Gastroesophageal sphincter (tissue), 4 donors: Measurements from ENCODE around the gene ENKD1. TPM values are rescaled to one million over a fixed set of nuclear protein-coding genes. Genes with fewer than 3 reads are reported as not detected.

ENCODE experiments used
- ATAC-seq: fragments of 150-250 bp; one replicate; pipeline ENCODE4 v1.9.1; 2016; ENCODE audit warnings: mild to moderate bottlenecking, moderate library complexity
- H3K27ac ChIP-seq, 4 donors: fragments of 200-600 bp; sonication (generic) in 3 of 4; 1 replicate in 3 of 4; 2 replicates in 1 of 4; pipeline ENCODE4 v1.5.1; 2016 to 2019
- H3K27me3 ChIP-seq: fragments of 200-600 bp; sonication (generic); one replicate; pipeline ENCODE4 v1.5.1; 2019
- H3K36me3 ChIP-seq, 2 donors: fragments of 200-600 bp; sonication (generic); one replicate each; pipeline ENCODE4 v1.5.1; 2019; ENCODE audit warnings: control low read depth in 1 of 2
- H3K4me1 ChIP-seq, 3 donors: fragments of 200-600 bp; sonication (generic); 1 replicate in 2 of 3; 2 replicates in 1 of 3; pipeline ENCODE4 v1.5.1; 2016 to 2019; ENCODE audit warnings: control low read depth in 2 of 3
- H3K4me3 ChIP-seq, 2 donors: fragments of 200-600 bp; sonication (generic); one replicate each; pipeline ENCODE4 v1.5.1; 2019; ENCODE audit warnings: mild to moderate bottlenecking in 1 of 2, moderate library complexity in 1 of 2
- H3K9me3 ChIP-seq, 3 donors: fragments of 200-600 bp; sonication (generic); one replicate each; pipeline ENCODE4 v1.5.1; 2017 to 2019; ENCODE audit warnings: control low read depth in 2 of 3
- CTCF ChIP-seq, 4 experiments: fragments of 200-600 bp in 2 of 4; fragments of 450-650 bp in 2 of 4; sonication (generic) in 1 of 4; IDR thresholded peaks; one replicate each; pipeline ENCODE4 v1.5.1; 2017 to 2019; ENCODE audit warnings: antibody characterized with exemption in 4 of 4, mild to moderate bottlenecking in 2 of 4, moderate library complexity in 2 of 4
- EP300 ChIP-seq: sonication (generic); formaldehyde crosslinking; IDR thresholded peaks from one replicate; pipeline ENCODE4 v1.6.1; 2017; ENCODE audit warnings: antibody characterized with exemption, mild to moderate bottlenecking
- POLR2A ChIP-seq, 2 donors: fragments of 450-650 bp; IDR thresholded peaks; one replicate each; pipeline ENCODE4 v1.6.1; 2017; ENCODE audit warnings: antibody characterized with exemption in 2 of 2, mild to moderate bottlenecking in 2 of 2, moderate library complexity in 1 of 2
- POLR2AphosphoS5 ChIP-seq: sonication (generic); formaldehyde crosslinking; IDR thresholded peaks from one replicate; pipeline ENCODE4 v1.6.1; 2017; ENCODE audit warnings: antibody characterized with exemption
- WGBS, 2 donors: methylation state at CpG; one replicate each; pipeline ENCODE4 v1.1.5; 2018; ENCODE audit warnings: low coverage in 1 of 2; 5-methylcytosine and 5-hydroxymethylcytosine counted together
- total RNA-seq, 4 donors: library from RNA; depleted of rRNA; stranded (reverse); fragments of >200 nt; gene quantifications; one replicate each; pipeline ENCODE4 v1.1.0, GENCODE V29; 2016

The ENKD1 gene
- total RNA-seq, 4 donors from 2014 or later = 23.0 to 33.2 (median 28.9) TPM

- Histone ChIP-seq H3K4me1 (no peaks in the 10 kb centered on the region), H3K36me3 (no peaks in the 10 kb centered on the region), H3K4me3 (no peak overlapping the region), H3K27ac (no peak overlapping the region), H3K9me3 (no peaks in the 10 kb centered on the region), H3K27me3 (no peaks in the 10 kb centered on the region)
- TF ChIP-seq CTCF (IDR thresholded peaks at IDR 0.05) (no peak), EP300 (no peak), POLR2A (IDR thresholded peaks at IDR 0.05) (no peak), POLR2AphosphoS5 (no peak)
- 98 to 100% methylated on average over 1 to 6 of the region's 6 CpGs for WGBS, 2 donors
- ATAC-seq = no peak
Observed at GRCh38 chr16:67710607-67711006, 44.1 kb upstream of the ENKD1 start.

GRCh38 chr16:67709050-67709449 lies 42.5 kb upstream of the ENKD1 start:
- TF ChIP-seq EP300 (no peak), POLR2A (IDR thresholded peaks at IDR 0.05) (no peak), CTCF (IDR thresholded peaks at IDR 0.05) (no peak), POLR2AphosphoS5 (no peak)
- no peaks in the 10 kb centered on the region for H3K4me1 ChIP-seq
- H3K36me3 ChIP-seq = no peaks in the 10 kb centered on the region
- ATAC-seq = no peak
- no peak overlapping the region for H3K4me3 ChIP-seq
- no peaks in the 10 kb centered on the region for H3K27me3 ChIP-seq
- H3K27ac ChIP-seq = no peak overlapping the region
- WGBS, 2 donors = 88% methylated on average over 1 of the region's 1 CpG; no CpG with 5 or more reads in 1 of the 2 donors
- H3K9me3 ChIP-seq = no peaks in the 10 kb centered on the region

- no peak overlapping the region for H3K27ac ChIP-seq
- H3K27me3 ChIP-seq = no peaks in the 10 kb centered on the region
- H3K9me3 ChIP-seq = no peaks in the 10 kb centered on the region
- no peak for TF ChIP-seq POLR2AphosphoS5
- no peak for TF ChIP-seq EP300
- no peak for TF ChIP-seq CTCF (IDR thresholded peaks at IDR 0.05)
- TF ChIP-seq POLR2A (IDR thresholded peaks at IDR 0.05) = no peak
- H3K4me3 ChIP-seq = no peak overlapping the region
- no peak for ATAC-seq
- WGBS, 2 donors = 46 to 66% methylated on average over 2 of the region's 2 CpGs
- no peaks in the 10 kb centered on the region for H3K36me3 ChIP-seq
- H3K4me1 ChIP-seq = no peaks in the 10 kb centered on the region
Observed at GRCh38 chr16:67708368-67708771, 41.8 kb upstream of the ENKD1 start.

DNA sequence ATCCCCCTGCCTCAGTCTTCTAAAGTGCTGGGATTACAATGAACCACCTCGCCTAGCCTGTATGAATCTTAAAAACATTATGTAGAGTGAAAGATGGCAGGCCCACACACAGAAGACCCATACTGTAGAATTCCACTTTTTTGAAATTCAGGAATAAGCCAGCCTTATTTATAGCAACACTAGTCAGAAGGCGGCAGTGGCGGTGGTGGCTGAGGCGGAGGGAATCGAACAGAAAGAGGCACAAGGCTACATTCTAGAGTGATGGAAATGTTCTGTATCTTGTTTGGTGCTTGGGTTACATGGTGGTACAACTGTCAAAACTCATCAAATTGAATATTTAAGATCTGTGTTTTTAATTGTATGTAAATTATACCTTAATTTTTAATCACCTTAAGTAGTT lies 41.2 kb upstream of the ENKD1 start:
- no peak for TF ChIP-seq EP300
- TF ChIP-seq CTCF (IDR thresholded peaks at IDR 0.05) = no peak
- no peak for TF ChIP-seq POLR2A (IDR thresholded peaks at IDR 0.05)
- TF ChIP-seq POLR2AphosphoS5 = no peak
- no peaks in the 10 kb centered on the region for H3K36me3 ChIP-seq
- no peaks in the 10 kb centered on the region for H3K9me3 ChIP-seq
- WGBS, 2 donors = 96 to 100% methylated on average over 4 to 5 of the region's 5 CpGs
- H3K27me3 ChIP-seq = no peaks in the 10 kb centered on the region
- no peak for ATAC-seq
- no peak overlapping the region for H3K4me3 ChIP-seq
- no peaks in the 10 kb centered on the region for H3K4me1 ChIP-seq
- no peak overlapping the region for H3K27ac ChIP-seq

DNA sequence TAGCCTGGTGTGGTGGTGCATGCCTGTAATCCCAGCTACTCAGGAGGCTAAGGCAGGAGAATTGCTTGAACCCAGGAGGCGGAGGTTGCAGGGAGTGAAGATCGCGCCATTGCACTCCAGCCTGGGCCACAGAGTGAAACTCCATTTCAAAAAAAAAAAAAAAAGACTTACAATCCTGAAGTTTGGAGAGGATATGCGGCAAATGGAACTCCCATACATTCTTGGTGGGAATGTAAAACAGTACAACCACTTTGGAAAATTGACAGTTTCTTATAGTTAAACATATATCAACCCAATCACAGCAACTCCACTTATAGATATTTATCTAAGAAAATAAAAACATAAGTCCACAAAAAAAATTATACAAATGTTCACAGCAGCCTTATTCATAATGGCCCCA lies 40.7 kb upstream of the ENKD1 start:
- no peaks in the 10 kb centered on the region for H3K9me3 ChIP-seq
- H3K27ac ChIP-seq = no peak overlapping the region
- H3K36me3 ChIP-seq = no peaks in the 10 kb centered on the region
- ATAC-seq = no peak
- 100% methylated on average over 2 to 4 of the region's 4 CpGs for WGBS, 2 donors
- H3K4me1 ChIP-seq = no peaks in the 10 kb centered on the region
- no peak for TF ChIP-seq POLR2A (IDR thresholded peaks at IDR 0.05)
- TF ChIP-seq EP300 = no peak
- no peak for TF ChIP-seq POLR2AphosphoS5
- no peak for TF ChIP-seq CTCF (IDR thresholded peaks at IDR 0.05)
- H3K4me3 ChIP-seq = no peak overlapping the region
- no peaks in the 10 kb centered on the region for H3K27me3 ChIP-seq
